ENCODE measurements around the gene FZR1. TPM values are rescaled to one million over a fixed set of nuclear protein-coding genes. Genes with fewer than 3 reads are reported as not detected.

Gene FZR1
- total RNA-seq, 1 donor from 2014 or later: 25.5 TPM

GRCh38 chr19:3471954-3472655 lies 34.0 kb upstream of the FZR1 start:
- Histone ChIP-seq H3K36me3 (ENCODE audit: control insufficient read depth, insufficient read depth, low read length) (no peaks in the 10 kb centered on the region), H3K4me3 (ENCODE audit: low read depth, low read length) (no peak overlapping the region), H3K27me3 (ENCODE audit: control insufficient read depth, insufficient read depth, low read length) (peaks cover 4% of the 10 kb centered on the region)
- DNase-seq (ENCODE audit: low read depth) (no peak), FAIRE-seq (no peak)
- TF ChIP-seq CTCF (IDR thresholded peaks at IDR 0.05; ENCODE audit: insufficient read depth, low read length, severe bottlenecking): peak; percentile 88

- H3K36me3 ChIP-seq (ENCODE audit: control insufficient read depth, insufficient read depth, low read length): no peaks in the 10 kb centered on the region
- peaks cover 6% of the 10 kb centered on the region for H3K27me3 ChIP-seq (ENCODE audit: control insufficient read depth, insufficient read depth, low read length)
- DNase-seq (ENCODE audit: low read depth): no peak
- no peak for FAIRE-seq
- no peak for TF ChIP-seq CTCF (IDR thresholded peaks at IDR 0.05; ENCODE audit: insufficient read depth, low read length, severe bottlenecking)
- H3K4me3 ChIP-seq (ENCODE audit: low read depth, low read length): no peak overlapping the region
These were observed 32.1 kb upstream of the FZR1 start for GRCh38 chr19:3474010-3474409.

- no peak for TF ChIP-seq CTCF (IDR thresholded peaks at IDR 0.05; ENCODE audit: insufficient read depth, low read length, severe bottlenecking)
These were observed 31.5 kb upstream of the FZR1 start for GRCh38 chr19:3474614-3475013.

GRCh38 chr19:3475449-3475848 lies 30.7 kb upstream of the FZR1 start:
- FAIRE-seq: no peak
- Histone ChIP-seq H3K4me3 (ENCODE audit: low read depth, low read length) (no peak overlapping the region), H3K27me3 (ENCODE audit: control insufficient read depth, insufficient read depth, low read length) (peaks cover 6% of the 10 kb centered on the region), H3K36me3 (ENCODE audit: control insufficient read depth, insufficient read depth, low read length) (no peaks in the 10 kb centered on the region)
- no peak for DNase-seq (ENCODE audit: low read depth)
- no peak for TF ChIP-seq CTCF (IDR thresholded peaks at IDR 0.05; ENCODE audit: insufficient read depth, low read length, severe bottlenecking)

More at GRCh38 chr19:3474614-3475013, 31.5 kb upstream of the FZR1 start:
- H3K36me3 ChIP-seq (ENCODE audit: control insufficient read depth, insufficient read depth, low read length): no peaks in the 10 kb centered on the region
- no peak overlapping the region for H3K4me3 ChIP-seq (ENCODE audit: low read depth, low read length)
- peaks cover 6% of the 10 kb centered on the region for H3K27me3 ChIP-seq (ENCODE audit: control insufficient read depth, insufficient read depth, low read length)
- no peak for FAIRE-seq
- DNase-seq (ENCODE audit: low read depth): no peak

- no peak for DNase-seq (ENCODE audit: low read depth)
- FAIRE-seq: no peak
- no peak for TF ChIP-seq CTCF (IDR thresholded peaks at IDR 0.05; ENCODE audit: insufficient read depth, low read length, severe bottlenecking)
- no peak overlapping the region for H3K4me3 ChIP-seq (ENCODE audit: low read depth, low read length)
- peaks cover 9% of the 10 kb centered on the region for H3K27me3 ChIP-seq (ENCODE audit: control insufficient read depth, insufficient read depth, low read length)
- H3K36me3 ChIP-seq (ENCODE audit: control insufficient read depth, insufficient read depth, low read length): no peaks in the 10 kb centered on the region
These were observed 29.3 kb upstream of the FZR1 start for GRCh38 chr19:3476830-3477229.

- FAIRE-seq: peak; percentile 89
- Histone ChIP-seq H3K27me3 (ENCODE audit: control insufficient read depth, insufficient read depth, low read length) (peaks cover 9% of the 10 kb centered on the region), H3K36me3 (ENCODE audit: control insufficient read depth, insufficient read depth, low read length) (no peaks in the 10 kb centered on the region), H3K4me3 (ENCODE audit: low read depth, low read length) (no peak overlapping the region)
- no peak for DNase-seq (ENCODE audit: low read depth)
- no peak for TF ChIP-seq CTCF (IDR thresholded peaks at IDR 0.05; ENCODE audit: insufficient read depth, low read length, severe bottlenecking)
These were observed 28.6 kb upstream of the FZR1 start for GRCh38 chr19:3477506-3477905.
